OCI-M1 (cell line): ENCODE results near the gene RPTOR.

ENCODE experiments used
- DNase-seq: peaks from one replicate; lab custom pipeline; 2025; lab: John Stamatoyannopoulos, UW

RPTOR gene

DNA sequence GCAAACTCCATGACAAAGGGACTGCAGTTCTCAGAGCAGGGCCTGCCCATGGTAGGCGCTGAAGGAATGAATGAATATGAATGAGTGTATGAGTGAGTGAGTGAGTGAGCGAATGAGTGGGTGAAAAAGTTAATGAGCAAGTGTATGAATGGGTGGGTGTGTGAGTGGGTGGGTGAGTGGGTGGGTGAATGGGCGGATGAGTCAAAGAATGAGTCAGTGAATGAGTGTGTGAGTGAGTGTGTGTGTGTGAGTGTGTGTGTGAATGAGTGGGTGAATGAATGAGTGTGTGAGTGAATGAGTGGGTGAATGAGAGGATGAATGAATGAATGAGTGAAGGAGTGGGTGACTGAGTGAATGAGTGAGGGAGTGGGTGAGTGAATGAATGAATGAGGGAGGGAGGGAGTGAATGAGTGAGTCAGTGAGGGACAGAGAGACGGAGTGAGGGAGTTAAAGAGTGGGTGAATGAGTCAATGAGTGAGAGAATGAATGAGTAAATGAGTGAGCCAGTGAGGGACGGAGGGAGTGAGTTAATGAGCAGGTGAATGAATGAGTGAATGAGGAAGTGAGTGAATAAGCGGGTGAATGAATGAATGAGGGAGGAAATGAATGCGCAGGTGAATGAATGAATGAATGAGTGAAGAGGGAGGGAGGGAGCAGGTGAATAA, 435.9 kb downstream of the RPTOR start:
- no peak for DNase-seq

DNA sequence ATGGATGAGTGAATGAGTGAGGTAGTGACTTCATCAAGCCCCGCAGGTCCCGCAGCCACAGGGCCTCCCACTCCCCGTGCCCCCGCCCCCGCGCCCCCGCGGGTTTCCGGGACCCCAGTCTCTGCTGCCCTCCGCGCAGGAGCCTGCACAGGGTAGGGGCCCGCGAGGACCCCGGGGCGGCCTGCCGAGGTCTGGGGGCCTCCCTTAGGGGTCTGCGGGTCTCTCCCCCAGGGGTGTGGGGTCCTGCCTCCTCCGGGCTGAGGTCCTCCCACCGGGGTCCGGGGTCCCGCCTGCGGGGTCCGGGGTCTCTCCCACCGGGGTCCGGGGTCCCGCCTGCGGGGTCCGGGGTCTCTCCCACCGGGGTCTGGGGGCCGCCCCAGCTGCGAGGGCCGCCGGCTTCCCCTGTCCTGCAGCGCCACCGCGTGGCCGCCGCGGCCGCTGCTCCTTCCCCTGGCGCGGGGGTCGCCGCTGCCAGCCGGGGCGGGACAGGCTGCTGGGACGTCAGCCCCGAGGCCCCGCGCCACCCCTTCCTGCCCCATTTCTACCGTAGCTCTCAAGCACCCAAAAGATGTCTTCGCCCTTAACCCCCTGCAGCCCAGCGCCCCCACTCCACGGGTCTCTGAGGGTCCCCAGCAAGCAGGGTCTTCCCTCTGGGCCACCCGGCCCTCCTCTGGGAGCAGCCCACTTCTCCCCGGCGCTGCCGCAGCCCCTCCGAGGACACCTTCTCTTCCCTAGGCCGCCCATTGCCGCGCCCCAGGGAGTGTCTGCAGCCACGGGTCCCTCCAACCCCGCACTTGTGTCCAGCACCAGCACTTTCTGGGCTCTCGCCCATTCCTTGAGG, 436.6 kb downstream of the RPTOR start:
- DNase-seq, result peak; percentile 27

DNA sequence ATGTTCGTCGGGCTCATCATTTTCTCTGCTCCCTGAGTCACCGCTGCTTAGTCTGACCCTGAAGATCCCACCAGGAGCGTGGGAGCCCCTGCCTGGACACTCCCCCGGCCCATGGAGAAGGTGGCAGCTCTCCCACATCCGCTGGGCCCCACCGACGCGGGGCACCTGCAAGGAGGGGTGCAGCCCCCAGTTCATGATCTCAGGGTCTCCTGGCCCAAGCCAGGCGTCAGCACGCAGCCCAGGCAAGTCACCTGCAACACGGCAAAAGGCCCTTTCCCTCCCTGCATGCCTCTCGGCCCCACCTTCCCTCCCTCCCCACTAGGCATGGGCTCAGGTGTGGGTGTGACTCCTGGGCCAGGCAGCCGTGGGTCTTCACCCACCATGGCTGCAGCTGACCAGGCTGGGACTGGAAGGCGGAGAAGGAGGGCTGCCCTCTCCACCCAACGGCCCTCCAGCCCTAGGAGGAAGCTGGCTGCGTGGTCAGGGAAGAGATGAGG, 437.3 kb downstream of the RPTOR start:
- no peak for DNase-seq

DNA sequence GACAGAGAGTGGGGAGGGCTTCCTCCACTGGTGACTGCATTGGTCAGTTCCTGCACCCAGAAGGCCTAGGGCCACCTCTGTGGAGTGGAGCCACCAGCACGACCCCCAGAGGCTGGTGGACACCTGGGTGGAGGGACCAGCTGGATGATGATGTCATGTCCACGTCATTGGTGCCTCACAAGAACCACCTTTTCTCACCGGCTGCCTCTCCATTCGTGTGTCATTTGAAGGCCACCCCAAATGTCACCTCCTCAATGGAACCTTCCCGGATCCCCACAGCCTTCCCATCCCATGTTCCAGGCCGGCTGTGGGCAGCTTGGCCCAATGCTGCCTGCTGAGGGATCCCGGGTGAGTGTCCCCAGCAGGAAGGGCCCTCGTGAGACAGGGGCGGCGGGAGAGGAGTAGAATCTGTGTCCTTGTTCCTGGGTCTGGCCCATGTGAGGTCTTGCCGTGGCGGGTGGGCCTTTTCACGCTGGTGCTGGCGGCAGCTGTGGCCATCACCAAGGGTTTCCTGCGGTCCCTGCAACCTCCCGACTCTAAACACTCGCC, 437.9 kb downstream of the RPTOR start:
- no peak for DNase-seq

DNA sequence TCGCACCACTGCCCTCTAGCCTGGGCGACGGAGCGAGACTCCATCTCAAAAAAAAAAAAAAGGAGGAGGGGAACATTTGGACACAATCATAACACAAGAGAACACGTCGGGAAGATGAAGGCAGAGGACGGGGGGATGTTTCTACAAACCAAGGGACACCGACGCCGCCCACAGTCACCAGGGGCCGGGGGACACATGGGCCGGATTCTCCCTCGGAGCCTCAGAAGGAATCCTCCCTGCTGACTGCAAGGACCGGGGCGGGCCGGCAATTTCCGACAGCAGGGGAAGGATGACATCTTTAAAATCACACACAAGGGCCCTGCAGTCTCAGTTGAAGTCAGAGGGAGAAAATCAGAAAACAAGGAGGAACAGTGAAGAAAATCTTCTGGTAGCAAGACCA, 438.9 kb downstream of the RPTOR start:
- no peak for DNase-seq

DNA sequence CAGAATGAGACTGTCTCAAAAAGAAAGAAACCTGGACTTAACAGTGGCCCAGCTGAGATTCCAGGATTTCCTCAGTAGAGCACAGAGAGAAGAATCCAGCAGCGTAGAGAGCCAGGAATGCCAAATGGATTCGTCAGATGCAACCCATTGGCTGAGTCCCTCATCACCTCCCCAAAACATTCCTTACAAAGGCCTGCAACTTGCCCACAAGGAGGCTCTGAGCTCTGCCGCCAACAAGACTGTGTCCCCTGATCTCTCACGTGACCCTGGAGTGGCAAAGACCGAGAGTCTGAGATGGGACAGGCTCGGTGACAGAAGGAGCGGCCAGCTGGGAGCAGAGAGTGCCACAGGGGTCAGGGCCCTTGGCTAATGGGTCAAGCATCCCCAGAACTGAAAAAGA, 440.1 kb downstream of the RPTOR start:
- DNase-seq, result peak; percentile 14

DNA sequence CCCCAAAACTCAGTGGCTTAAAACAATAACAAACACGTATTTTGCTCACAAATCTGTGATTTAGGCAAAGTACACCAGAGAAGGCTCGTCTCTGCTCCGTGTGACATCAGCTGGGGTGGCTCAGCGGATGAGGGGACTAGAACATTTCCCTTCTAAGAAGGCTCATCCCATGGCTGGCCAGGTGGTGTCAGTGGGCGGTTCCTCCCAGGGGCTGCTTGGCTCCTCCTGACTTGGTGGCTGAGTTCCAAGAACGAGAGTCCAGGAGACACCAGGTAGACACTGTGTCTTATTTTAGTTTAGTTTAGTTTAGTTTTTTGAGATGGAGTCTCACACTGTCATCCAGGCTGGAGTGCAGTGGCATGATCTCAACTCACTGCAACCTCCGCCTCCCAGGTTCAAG, 441.4 kb downstream of the RPTOR start:
- DNase-seq, result no peak

DNA sequence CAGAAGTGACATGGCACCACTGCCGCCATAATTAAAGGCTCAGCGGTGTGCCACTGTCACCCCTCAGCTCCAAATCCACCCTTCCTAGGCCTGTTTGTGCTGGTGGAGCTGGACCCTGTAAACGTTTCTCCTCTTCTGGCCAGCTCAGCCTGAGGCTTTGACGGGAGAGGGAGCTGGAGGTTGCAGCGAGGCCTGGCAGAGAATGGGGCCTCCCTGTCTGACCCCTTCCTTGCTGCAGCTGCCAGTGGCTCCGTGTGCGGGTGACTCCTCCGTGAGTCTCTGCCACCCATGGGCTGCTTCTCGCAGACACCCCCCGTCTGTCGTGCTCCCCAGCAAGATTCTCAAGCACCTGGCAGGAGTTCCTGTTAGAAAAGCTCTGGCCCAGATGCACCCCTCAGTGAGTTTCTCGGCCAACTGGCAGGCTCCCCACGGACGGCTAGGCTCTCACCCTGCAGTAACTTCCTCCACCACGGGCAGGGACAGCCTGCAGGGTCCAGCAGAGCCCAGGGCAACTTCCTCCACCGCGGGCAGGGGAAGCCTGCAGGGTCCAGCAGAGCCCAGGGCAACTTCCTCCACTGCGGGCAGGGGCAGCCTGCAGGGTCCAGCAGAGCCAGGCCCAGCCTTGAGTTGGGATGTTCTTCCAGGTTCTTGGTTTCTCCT, 442.3 kb downstream of the RPTOR start:
- peak; percentile 10 for DNase-seq

DNA sequence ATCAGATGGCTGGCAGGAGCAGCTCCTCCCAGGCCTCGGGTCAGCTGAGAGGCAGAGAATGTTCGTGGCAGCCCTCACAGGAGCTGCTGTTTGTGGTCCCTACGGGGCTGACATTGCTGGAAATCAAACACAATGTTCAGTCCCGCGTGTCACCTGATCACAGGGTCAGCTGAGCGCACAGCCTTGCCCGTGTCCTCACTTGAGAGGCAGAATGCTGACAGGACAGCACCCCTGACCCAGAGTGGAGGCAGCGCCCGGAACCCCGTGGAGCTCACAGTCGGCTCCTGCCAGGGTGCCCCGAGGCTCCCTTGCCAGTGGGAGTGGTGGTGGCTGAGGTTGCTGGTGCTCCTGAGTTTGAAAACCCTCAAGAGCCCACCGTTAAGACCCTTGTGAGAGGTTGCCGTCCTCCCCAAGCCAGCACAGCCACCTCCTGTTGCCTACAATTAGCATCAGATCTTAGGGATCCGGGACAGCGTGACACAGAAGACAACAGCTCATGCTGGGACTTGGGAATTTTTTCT, 443.4 kb downstream of the RPTOR start:
- DNase-seq, result no peak

DNA sequence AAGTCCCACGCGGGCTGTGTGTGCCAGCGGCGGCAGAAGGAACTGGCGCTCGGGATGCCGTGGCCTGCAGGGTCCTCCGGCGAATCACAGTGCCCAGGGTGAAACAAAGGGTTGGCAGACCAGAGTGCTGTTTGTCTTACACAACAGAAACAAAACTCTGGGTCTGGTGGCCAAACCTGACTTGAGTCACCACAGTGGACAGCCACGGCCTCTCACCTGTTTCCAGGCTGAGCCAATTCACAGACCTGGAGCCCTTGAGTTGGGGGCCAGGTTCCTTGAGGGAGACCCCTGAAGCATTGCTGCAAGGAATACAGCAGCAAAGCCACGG, 444.9 kb downstream of the RPTOR start:
- no peak for DNase-seq

DNA sequence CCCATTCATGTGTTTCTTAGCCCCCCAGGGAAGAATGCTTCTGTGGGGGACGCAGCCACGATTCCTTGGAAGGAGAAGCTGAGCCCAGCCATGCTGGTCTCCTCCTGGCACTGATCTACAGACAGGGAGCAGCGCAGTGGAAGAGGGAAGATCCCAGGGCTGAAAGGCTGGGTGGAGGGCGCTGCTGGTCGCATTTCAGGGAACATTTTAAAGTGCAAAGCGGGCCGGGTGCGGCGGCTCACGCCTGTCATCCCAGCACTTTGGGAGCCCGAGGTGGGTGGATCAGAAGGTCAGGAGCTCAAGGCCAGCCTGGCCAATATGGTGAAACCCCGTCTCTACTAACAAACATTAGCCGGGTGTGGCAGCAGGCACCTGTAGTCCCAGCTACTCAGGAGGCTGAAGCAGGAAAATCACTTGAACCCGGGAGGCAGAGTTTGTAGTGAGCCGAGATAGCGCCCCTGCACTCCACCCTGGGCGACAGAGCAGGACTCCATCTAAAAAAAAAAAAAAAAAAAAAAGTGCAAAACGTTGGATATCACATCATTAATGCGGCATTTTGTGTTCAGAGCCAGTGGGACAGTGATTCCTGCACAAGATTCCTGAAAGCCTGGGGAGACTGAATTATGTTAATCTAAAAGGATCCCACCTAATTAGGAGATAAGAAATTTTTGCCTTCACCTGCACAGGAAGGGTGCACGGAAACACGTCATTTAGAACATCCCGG, 446.4 kb downstream of the RPTOR start:
- DNase-seq, result no peak

DNA sequence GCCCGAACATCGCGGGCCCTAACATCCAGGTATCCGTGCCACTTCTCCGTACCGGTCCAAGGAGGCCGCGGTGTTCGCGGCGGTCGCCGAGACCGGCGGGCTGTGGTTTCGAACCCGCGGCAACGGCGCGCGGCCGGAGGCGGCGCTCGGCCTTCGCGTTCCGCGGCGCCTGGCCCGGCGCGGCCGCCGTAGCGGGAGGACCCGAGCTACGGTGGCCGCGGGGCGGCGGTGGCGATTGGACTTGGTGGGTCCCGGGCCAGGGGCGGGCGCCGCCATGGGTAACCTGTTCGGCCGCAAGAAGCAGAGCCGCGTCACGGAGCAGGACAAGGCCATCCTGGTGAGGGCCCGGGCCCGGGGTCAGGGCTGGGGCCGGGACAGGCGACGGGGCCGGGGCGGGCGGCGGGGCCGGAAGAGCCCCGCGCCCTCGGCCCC, 447.0 kb downstream of the RPTOR start, which contains the start of gene CHMP6:
Gene CHMP6 (plus strand): TSS at position 197 of the 432 bp plus-strand sequence. CDS start 78 bp downstream, at position 275.
- DNase-seq, result peak; percentile 84

DNA sequence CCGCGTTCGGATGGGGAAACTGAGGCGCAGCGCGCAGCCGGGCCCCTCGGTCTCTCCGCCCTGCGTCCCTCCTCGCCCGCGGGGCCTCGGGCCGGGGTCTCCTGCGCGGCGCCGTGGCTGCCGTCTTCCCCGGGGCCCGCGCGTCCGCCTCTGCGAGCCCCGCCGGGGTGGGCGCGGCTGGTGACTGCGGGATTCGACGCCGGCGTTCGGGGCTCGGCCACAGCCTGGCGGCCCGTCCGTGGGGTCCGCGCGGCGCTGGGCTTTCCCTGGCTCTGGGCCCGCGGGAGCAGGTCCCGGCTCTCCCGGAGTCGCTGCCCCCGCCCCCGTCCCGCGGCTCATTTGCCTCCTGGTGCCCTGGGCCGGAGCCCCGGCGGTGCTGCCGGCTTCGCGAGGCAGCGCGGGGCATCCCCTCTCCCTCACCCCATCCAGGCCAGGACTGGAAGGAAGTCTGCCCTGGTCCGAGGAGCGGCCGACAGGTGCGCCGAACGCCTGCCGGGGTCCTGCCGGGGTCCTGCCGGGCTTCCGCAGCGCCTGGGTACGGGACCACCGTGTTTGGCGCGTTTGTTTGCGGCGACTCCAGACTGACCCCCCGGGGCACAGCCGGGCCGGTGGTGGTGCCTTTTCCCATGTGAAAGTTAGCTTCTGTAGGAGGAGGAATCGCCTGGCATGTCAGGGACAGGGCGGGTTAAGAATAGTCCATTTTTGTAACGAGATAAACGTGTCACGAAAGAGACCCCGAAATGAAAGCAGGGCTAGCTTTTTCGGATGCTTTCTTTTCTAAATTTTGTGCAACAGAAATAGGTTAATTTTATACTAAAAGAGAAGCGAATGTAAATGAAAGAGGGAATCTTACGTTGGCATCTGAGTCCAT, 447.7 kb downstream of the RPTOR start:
- no peak for DNase-seq

DNA sequence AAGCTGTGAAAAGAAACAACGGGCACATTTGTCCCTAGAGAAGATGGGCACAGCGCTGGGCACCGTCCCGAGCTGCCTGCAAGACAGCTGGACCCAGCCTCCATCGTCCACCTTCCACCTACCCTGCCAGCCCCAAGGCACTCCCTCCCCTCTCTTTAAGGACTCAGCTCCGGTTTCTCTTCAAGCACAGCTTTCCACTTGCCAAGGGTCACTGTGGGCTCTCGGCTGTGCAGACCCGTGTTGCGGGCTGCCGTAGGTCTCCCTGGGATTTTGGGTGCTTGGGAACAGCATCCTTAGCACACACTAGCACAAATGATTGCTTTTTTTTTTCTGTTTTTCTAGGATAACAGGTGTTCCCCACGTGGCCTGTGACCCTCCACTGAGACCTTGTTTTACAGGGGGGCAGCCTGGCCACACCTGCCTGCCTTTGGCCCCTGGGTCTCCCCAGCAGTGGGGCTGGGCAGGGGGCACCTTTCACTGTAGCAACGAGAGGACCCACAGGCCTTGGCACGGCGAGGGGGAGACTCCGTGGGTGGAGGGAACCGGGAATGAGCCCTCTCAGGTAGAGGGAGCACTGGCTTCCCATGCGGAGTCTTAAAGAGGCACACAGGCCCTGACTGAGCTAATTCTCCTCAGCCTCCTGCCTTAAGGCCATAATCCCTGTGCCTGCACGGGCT, 448.4 kb downstream of the RPTOR start:
- peak; percentile 15 for DNase-seq

DNA sequence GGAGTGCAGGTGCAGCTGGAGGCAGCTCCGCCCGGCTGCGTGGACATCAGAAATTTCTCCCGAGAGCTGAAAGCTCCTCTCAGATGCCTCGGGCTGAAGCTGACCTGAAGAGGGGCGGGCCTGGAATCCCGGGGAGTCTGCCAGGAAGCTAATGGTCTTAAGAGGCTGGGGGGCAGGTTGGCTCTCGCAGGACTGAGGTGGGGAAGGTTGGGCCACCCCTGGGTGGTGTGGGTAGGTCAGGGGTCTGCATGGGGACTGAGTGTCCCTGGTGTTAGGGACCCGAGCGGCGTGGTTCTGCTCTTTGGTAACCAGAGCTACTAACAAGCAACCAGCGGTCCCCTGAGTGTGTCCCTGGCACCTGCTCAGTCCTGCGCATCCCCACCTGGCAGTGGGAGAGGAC, 450.5 kb downstream of the RPTOR start:
- no peak for DNase-seq

DNA sequence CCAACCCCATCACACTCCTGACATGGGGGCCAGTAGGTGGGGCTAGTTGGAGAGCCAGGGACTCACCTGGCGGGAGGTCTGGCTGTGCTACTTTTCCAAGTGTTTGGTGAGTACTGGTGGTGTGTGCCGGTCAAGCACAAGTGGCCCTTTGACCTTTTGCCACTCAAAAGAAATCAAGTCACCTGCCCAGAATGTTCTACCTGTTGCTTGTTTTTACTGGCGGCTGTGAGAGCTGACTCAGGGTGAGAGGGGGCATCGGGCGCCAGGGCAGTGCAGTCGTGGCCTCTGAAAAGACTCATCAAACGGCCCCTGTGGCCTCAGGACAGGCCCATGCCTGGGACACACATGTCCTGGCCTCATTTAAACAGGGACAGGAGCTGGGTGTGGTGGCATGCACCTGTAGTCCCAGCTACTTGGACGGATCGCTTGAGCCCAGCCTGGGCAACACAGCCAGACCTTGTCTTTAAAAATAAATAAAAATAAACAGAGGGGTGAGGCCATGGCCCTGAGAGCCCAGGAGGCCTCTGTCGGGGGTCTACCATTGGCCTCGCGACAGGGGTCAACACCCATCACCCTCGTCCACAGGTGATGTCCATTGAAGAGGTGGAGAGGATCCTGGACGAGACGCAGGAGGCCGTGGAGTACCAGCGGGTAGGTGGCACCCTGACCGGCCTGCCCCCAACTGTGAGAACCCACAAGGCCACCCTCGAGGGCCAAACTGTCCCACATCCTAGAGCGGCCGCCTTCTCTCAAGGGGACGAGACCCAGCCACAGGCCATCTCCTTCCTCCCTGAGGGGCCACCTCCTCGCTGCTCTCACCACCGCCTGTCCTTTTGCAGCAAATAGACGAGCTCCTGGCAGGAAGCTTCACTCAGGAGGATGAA, 452.0 kb downstream of the RPTOR start:
- DNase-seq, result no peak

DNA sequence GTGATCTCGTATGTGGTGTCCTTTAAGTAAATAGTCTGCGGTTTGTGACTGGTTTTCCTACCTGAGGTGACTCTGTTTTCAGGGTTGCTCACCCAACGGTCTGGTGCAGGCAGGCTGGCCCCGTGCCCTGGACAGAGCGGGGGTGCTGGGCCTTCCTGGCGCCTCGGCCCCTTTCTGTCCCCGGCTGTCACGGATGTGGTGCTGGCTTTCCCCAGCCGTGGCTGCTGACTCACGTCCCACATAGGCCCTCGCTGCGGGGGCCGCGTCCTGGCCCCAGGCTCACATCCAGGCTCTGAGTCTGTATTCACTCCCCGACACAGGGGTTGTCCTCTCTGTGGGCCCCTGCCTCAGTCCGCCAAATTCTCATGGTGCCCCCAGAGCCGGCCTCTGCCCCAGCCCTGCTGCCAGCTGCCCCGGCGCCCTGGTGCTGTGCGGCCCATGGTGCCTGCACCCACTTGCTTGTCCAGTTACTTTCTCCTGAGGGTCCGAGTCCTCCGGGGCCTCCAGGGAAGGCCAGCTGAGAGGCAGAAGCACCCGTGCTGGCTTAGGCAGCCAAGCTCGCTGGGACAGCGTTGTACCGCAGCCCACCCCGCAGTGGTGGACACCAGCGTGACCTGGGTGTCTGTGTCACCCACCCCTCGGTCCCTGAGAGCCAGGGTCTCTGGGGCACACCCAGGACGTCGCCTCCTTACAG, 452.9 kb downstream of the RPTOR start:
- DNase-seq, result no peak

DNA sequence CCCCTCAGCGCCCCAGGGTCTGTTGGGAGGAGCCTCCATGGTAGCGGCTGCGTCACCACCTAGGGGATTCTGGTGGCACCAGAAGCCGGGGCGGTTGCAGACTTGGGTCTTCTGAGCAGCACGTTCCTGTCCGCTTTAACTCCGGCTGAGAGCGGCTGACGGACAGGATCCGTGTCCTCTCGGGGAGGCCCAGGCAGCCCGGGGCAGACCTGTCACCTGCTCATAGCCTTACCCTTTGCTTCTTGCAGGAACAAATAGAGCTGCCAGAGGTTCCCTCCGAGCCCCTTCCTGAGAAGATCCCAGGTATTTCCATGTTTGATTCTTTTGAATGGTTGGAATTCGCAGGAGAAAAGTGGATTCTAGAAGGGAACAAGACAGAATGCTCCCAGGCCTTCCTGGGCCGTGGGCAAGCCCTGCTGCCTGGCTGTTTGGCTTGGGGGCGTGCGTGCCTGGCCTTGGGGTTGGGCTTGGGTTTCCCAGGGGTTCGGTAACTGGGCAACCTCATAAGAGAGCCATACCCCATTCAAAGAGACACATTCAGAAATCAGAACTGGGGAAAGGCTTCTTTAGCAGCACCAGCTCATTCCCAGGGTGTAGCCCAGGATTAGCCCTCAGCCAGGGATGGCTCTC, 453.6 kb downstream of the RPTOR start:
- no peak for DNase-seq
